Measurements from ENCODE around the gene NLRP1. TPM values are rescaled to one million over a fixed set of nuclear protein-coding genes. Genes with fewer than 3 reads are reported as not detected.

The NLRP1 gene
- total RNA-seq, 1 donor, result 41.3 TPM

DNA sequence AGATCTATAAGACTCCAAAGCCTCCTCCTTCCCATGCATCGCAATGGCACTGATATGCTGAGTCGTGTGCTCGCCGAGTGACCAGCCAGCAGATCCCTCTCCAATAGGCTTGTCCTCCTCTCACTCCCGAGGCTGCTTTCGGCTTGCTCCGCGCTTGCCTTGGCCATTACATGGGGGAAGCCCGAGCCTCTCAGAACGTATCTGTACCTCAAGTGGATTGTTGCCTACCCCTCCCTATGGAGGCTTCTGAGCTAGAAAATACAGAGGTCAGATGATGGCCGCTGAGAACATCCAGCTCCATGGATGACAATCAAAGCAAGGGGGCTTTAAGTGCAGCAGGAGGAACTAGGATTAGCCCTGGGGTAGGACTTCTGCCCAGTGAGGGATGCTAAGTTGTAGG is 7.7 kb upstream of the NLRP1 start:
- no peak for DNase-seq (ENCODE audit: insufficient read length, low spot score, missing footprints)
- no peak overlapping the region for H2AFZ ChIP-seq (ENCODE audit: low read length)
- H3K27me3 ChIP-seq (ENCODE audit: insufficient read depth, low read length), result peaks cover 17% of the 10 kb centered on the region
- H4K20me1 ChIP-seq (ENCODE audit: insufficient read depth, low read length), result no peaks in the 10 kb centered on the region
- H3K9me3 ChIP-seq (ENCODE audit: low read depth, low read length), result no peaks in the 10 kb centered on the region
- no peak overlapping the region for H3K4me3 ChIP-seq (ENCODE audit: insufficient read depth, low read length)
- no peak overlapping the region for H3K4me2 ChIP-seq (ENCODE audit: insufficient read depth, low read length)
- H3K36me3 ChIP-seq (ENCODE audit: insufficient read depth, low read length), result no peaks in the 10 kb centered on the region
- H3K27ac ChIP-seq (ENCODE audit: low read depth, low read length), result no peak overlapping the region
- H3K79me2 ChIP-seq (ENCODE audit: insufficient read depth, low read length), result no peaks in the 10 kb centered on the region
- no peaks in the 10 kb centered on the region for H3K4me1 ChIP-seq (ENCODE audit: insufficient read depth, low read length)
- TF ChIP-seq, protein P1, sequence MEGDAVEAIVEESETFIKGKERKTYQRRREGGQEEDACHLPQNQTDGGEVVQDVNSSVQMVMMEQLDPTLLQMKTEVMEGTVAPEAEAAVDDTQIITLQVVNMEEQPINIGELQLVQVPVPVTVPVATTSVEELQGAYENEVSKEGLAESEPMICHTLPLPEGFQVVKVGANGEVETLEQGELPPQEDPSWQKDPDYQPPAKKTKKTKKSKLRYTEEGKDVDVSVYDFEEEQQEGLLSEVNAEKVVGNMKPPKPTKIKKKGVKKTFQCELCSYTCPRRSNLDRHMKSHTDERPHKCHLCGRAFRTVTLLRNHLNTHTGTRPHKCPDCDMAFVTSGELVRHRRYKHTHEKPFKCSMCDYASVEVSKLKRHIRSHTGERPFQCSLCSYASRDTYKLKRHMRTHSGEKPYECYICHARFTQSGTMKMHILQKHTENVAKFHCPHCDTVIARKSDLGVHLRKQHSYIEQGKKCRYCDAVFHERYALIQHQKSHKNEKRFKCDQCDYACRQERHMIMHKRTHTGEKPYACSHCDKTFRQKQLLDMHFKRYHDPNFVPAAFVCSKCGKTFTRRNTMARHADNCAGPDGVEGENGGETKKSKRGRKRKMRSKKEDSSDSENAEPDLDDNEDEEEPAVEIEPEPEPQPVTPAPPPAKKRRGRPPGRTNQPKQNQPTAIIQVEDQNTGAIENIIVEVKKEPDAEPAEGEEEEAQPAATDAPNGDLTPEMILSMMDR (IDR thresholded peaks at IDR 0.05; ENCODE audit: extremely low read depth, low read depth, low read length), result no peak

DNA sequence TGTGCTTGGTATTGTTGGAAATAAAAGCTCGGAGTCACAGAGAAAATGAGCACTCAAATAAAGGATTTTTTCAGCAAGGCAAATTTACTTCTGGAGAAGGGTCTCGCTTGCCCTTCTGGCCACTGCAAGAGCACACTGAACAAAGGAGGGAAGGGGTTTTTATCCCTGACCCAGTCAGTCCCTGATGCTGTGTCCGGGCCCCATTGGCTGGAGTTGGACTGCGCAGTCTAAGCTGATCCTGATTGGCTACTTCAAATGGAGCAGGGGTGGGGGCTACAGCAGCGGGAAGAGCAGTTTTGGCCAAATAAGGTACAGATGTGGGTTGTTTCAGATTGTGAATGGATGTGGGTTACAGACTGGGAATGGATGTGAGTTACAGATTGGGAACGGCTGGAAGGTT is 4.3 kb upstream of the NLRP1 start:
- H3K79me2 ChIP-seq (ENCODE audit: insufficient read depth, low read length), result peaks cover 6% of the 10 kb centered on the region
- H3K36me3 ChIP-seq (ENCODE audit: insufficient read depth, low read length), result no peaks in the 10 kb centered on the region
- peaks cover 26% of the 10 kb centered on the region for H3K4me1 ChIP-seq (ENCODE audit: insufficient read depth, low read length)
- no peaks in the 10 kb centered on the region for H3K9me3 ChIP-seq (ENCODE audit: low read depth, low read length)
- no peaks in the 10 kb centered on the region for H4K20me1 ChIP-seq (ENCODE audit: insufficient read depth, low read length)
- no peak overlapping the region for H3K27ac ChIP-seq (ENCODE audit: low read depth, low read length)
- H3K27me3 ChIP-seq (ENCODE audit: insufficient read depth, low read length), result peaks cover 5% of the 10 kb centered on the region
- TF ChIP-seq, protein P1 (IDR thresholded peaks at IDR 0.05; ENCODE audit: extremely low read depth, low read depth, low read length), result no peak
- H2AFZ ChIP-seq (ENCODE audit: low read length), result no peak overlapping the region
- H3K4me2 ChIP-seq (ENCODE audit: insufficient read depth, low read length), result no peak overlapping the region
- no peak overlapping the region for H3K4me3 ChIP-seq (ENCODE audit: insufficient read depth, low read length)
- no peak for DNase-seq (ENCODE audit: insufficient read length, low spot score, missing footprints)

DNA sequence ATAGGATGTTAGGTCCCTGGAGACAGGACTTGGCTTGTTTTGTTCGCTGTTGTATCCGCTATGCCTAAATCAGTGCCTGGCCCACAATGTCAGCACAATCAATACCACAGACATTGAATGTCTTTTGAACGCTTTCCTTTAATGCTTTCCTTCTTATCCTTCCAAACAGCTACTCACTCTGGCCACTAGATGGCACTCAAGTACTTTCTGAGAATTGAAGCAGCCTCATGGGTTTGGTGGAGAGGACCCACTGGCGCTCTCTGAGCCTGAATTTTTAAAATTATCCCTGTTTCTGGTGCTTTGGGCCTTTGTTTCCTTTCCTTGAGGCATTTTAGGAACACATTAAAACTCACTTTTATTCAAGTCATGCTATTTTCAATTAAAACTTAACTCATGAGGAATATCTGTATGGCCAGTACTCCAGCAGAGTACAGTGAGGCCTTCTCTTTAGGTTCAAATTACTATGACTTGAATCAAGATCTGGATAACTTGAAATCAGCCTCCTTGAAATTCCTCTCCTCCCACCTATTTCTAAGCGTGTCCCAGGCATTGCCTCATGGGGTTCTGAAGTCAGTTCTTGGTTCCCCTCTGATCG is 3.2 kb upstream of the NLRP1 start:
- Histone ChIP-seq H2AFZ (ENCODE audit: low read length) (no peak overlapping the region), H3K36me3 (ENCODE audit: insufficient read depth, low read length) (no peaks in the 10 kb centered on the region), H3K4me3 (ENCODE audit: insufficient read depth, low read length) (no peak overlapping the region), H4K20me1 (ENCODE audit: insufficient read depth, low read length) (no peaks in the 10 kb centered on the region), H3K27me3 (ENCODE audit: insufficient read depth, low read length) (peaks cover 5% of the 10 kb centered on the region), H3K27ac (ENCODE audit: low read depth, low read length) (no peak overlapping the region), H3K9me3 (ENCODE audit: low read depth, low read length) (no peaks in the 10 kb centered on the region), H3K79me2 (ENCODE audit: insufficient read depth, low read length) (peaks cover 16% of the 10 kb centered on the region), H3K4me2 (ENCODE audit: insufficient read depth, low read length) (no peak overlapping the region), H3K4me1 (ENCODE audit: insufficient read depth, low read length) (peaks cover 33% of the 10 kb centered on the region)
- TF ChIP-seq, protein P1 (IDR thresholded peaks at IDR 0.05; ENCODE audit: extremely low read depth, low read depth, low read length), result peak; percentile 94
- peak; percentile 43 for DNase-seq (ENCODE audit: insufficient read length, low spot score, missing footprints)

DNA sequence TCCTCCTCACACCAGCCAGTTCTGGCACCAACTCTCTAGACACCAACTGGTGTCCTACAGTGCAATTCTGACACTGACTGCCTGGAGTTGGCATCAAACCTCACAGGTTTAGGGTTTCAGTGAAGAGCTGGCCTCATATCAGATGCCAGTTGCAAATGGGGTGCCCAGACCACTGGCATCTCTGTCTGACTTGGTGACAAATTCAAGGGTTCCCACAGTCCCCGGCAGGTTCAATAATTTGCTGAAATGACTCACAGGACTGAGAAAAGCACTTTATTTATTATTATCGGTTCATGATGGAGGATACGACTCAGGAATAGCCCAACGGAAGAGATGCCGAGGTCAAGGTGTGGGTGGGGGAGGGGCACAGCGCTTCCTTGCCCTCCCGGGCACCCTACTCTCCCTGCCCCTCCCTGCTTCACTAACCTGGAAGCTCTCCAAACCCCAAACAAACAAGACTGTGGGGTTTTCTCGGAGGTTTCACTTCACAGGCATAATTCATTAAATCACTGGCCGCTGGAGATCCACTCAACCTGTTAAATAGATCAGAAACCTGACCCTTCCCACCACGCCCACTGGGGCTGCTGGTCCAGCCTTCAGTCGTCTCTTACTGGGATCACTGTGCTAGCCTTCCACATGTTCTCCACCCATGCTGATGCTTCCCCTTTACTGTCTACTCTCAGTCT is 1.7 kb upstream of the NLRP1 start:
- Histone ChIP-seq H3K4me2 (ENCODE audit: insufficient read depth, low read length) (peak overlapping the region; percentile 44), H3K27me3 (ENCODE audit: insufficient read depth, low read length) (no peaks in the 10 kb centered on the region), H3K4me1 (ENCODE audit: insufficient read depth, low read length) (peaks cover 35% of the 10 kb centered on the region), H3K9me3 (ENCODE audit: low read depth, low read length) (no peaks in the 10 kb centered on the region), H3K4me3 (ENCODE audit: insufficient read depth, low read length) (no peak overlapping the region), H2AFZ (ENCODE audit: low read length) (peak overlapping the region; percentile 50), H3K79me2 (ENCODE audit: insufficient read depth, low read length) (peaks cover 31% of the 10 kb centered on the region), H4K20me1 (ENCODE audit: insufficient read depth, low read length) (peaks cover 7% of the 10 kb centered on the region), H3K36me3 (ENCODE audit: insufficient read depth, low read length) (peaks cover 15% of the 10 kb centered on the region), H3K27ac (ENCODE audit: low read depth, low read length) (peak overlapping the region; percentile 93)
- TF ChIP-seq, protein P1 (IDR thresholded peaks at IDR 0.05; ENCODE audit: extremely low read depth, low read depth, low read length), result no peak
- DNase-seq (ENCODE audit: insufficient read length, low spot score, missing footprints), result peak; percentile 35

Data from osteoblast (primary cell).